ENCODE results near the gene CFAP107. TPM values are rescaled to one million over a fixed set of nuclear protein-coding genes. Genes with fewer than 3 reads are reported as not detected.

The CFAP107 gene
- total RNA-seq, 1 donor from 2014 or later = not detected

DNA sequence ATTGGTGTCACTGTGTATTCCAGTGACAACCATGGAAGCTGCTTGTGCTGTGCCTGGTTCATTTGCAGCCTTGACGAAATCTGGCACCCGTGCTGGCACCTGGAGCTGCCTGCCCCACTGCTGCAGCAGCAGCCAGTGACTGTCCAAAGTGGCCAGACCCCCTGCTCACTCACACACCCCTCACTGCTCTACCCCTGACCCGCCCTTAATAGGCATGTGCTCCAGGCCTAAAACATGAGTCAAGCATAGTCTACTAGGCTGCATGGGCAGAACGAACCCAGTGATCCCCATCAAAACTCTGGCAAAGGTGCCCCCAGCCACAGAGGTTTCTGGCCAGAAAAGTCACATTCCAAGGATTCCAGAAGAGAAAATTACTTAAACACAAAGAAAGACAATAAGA lies 52.9 kb downstream of the CFAP107 start:
- no peak for DNase-seq (ENCODE audit: extremely low spot score in 2 of 2)
- Histone ChIP-seq H3K4me1 (no peaks in the 10 kb centered on the region), H3K9me3 (no peaks in the 10 kb centered on the region), H3K36me3 (no peaks in the 10 kb centered on the region), H3K4me3 (no peak overlapping the region), H3K27me3 (no peaks in the 10 kb centered on the region), H3K27ac (no peak overlapping the region)
- TF ChIP-seq POLR2A (IDR thresholded peaks at IDR 0.05) (no peak), POLR2AphosphoS5 (IDR thresholded peaks at IDR 0.05; ENCODE audit: insufficient read depth in 1 of 2, low read depth in 1 of 2) (no peak)
- TF ChIP-seq, protein P1, sequence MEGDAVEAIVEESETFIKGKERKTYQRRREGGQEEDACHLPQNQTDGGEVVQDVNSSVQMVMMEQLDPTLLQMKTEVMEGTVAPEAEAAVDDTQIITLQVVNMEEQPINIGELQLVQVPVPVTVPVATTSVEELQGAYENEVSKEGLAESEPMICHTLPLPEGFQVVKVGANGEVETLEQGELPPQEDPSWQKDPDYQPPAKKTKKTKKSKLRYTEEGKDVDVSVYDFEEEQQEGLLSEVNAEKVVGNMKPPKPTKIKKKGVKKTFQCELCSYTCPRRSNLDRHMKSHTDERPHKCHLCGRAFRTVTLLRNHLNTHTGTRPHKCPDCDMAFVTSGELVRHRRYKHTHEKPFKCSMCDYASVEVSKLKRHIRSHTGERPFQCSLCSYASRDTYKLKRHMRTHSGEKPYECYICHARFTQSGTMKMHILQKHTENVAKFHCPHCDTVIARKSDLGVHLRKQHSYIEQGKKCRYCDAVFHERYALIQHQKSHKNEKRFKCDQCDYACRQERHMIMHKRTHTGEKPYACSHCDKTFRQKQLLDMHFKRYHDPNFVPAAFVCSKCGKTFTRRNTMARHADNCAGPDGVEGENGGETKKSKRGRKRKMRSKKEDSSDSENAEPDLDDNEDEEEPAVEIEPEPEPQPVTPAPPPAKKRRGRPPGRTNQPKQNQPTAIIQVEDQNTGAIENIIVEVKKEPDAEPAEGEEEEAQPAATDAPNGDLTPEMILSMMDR (IDR thresholded peaks at IDR 0.05) = no peak
- intact Hi-C loops (cut with DNase I) = no loop called here

DNA sequence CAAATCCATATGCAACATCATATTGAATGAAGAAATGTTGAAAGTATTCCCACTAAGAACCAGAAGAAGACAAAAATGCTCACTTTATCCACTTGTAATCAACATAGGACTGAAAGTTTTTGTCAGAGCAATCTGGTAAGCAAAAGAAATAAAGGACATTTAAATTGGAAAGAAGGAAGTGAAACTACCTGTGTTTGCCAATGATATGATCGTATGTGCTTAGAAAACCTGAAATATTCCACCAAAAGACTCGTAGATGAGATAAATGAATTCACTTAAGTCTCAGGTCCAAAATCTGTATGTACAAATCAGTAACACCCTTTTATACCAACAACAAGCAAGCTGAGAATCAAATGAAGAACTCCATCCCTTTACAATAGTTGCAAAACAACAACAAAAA lies 53.7 kb downstream of the CFAP107 start:
- no peak overlapping the region for H3K27ac ChIP-seq
- H3K4me1 ChIP-seq = no peaks in the 10 kb centered on the region
- H3K4me3 ChIP-seq = no peak overlapping the region
- H3K27me3 ChIP-seq = no peaks in the 10 kb centered on the region
- intact Hi-C loops (cut with DNase I) = no loop called here
- DNase-seq (ENCODE audit: extremely low spot score in 2 of 2) = no peak
- H3K9me3 ChIP-seq = no peaks in the 10 kb centered on the region
- TF ChIP-seq POLR2A (IDR thresholded peaks at IDR 0.05) = no peak
- no peak for TF ChIP-seq POLR2AphosphoS5 (IDR thresholded peaks at IDR 0.05; ENCODE audit: insufficient read depth in 1 of 2, low read depth in 1 of 2)
- TF ChIP-seq, protein P1 (IDR thresholded peaks at IDR 0.05) = no peak
- H3K36me3 ChIP-seq = no peaks in the 10 kb centered on the region

DNA sequence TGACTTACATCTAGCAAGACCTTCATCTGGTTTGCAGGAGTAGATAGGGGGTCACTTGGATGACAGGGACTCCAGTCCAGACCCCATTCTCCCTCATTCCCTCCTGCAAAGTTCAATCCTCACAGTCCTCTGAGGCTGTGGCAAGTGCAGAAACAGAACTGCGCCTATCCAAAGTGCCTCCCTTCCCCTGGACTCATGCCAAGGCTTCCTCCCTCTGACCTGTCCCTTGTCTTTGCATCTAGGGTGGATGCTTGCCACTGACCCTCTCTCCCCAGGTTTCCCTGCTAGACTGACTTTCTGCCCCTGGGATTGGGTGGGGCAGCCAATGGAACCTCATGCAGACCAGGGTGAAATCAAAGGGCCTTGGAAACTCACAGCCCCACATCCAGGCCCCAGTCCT lies 63.9 kb downstream of the CFAP107 start:
- Histone ChIP-seq H3K36me3 (no peaks in the 10 kb centered on the region), H3K9me3 (no peaks in the 10 kb centered on the region), H3K27ac (no peak overlapping the region), H3K27me3 (no peaks in the 10 kb centered on the region), H3K4me1 (no peaks in the 10 kb centered on the region), H3K4me3 (no peak overlapping the region)
- no peak for DNase-seq (ENCODE audit: extremely low spot score in 2 of 2)
- TF ChIP-seq, protein P1 (IDR thresholded peaks at IDR 0.05) = no peak
- TF ChIP-seq POLR2A (IDR thresholded peaks at IDR 0.05) (no peak), POLR2AphosphoS5 (IDR thresholded peaks at IDR 0.05; ENCODE audit: insufficient read depth in 1 of 2, low read depth in 1 of 2) (no peak)
- intact Hi-C loops (cut with DNase I) = no loop called here

DNA sequence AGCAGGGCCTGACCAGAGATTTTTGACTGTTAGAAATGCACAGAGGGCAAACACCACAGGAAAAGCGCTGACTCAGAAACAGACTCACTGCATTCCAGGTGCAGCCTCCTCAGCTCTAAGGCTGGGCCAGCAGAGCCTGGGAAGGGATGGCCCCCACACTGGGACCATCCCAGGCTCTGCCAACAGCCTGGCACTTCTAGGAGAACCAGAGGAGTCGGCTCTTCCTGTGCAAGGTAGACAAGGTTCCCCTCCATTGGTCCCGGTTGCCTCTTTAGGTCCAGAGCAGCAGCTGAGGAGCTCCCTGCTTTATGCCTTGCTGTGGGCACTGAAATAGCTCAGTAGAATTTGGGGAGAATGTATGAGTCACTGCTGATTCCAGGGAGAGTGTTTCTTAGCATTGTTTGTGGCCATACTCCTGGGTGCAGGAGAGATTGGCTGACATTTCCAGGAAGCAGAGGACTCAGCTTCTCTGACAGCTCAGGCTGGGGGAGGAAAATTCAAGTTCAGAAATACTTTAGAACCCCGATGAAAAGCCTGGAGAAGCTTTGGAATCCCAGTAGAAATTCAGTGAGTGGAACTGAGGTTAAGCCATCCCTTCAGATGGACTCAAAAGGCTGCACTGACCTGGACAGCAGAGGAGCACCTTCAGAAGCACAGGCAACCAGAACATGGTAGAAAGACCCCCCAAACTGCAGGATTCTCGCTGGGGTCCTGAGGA lies 64.8 kb downstream of the CFAP107 start:
- no peak for DNase-seq (ENCODE audit: extremely low spot score in 2 of 2)

DNA sequence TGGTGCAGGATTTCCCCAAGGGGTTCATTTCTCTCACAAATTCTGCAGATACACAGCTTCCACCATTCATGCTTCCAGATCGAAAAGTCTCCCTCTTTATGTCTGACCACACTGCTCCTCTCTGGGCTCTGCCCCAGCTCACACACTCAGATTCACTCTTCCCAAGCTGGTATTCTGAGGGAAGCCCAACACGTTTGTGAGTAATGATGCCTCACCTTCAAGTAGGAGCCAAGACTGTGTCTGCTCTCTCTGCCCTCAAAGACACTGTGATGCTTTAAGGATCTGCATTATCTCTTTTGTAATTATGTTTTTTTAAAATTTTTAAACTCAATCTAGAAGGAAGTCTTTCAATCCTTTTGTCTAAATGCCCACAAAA lies 65.4 kb downstream of the CFAP107 start:
- Histone ChIP-seq H3K4me3 (no peak overlapping the region), H3K4me1 (no peaks in the 10 kb centered on the region), H3K36me3 (no peaks in the 10 kb centered on the region), H3K9me3 (no peaks in the 10 kb centered on the region), H3K27me3 (no peaks in the 10 kb centered on the region), H3K27ac (no peak overlapping the region)
- no peak for DNase-seq (ENCODE audit: extremely low spot score in 2 of 2)
- TF ChIP-seq, protein P1 (IDR thresholded peaks at IDR 0.05) = no peak
- TF ChIP-seq POLR2A (IDR thresholded peaks at IDR 0.05) (no peak), POLR2AphosphoS5 (IDR thresholded peaks at IDR 0.05; ENCODE audit: insufficient read depth in 1 of 2, low read depth in 1 of 2) (no peak)
- intact Hi-C loops (cut with DNase I) = no loop called here

More for the DNA sequence above, 64.8 kb downstream of the CFAP107 start:
- intact Hi-C loops (cut with DNase I) = no loop called here
- Histone ChIP-seq H3K27ac (no peak overlapping the region), H3K4me1 (no peaks in the 10 kb centered on the region), H3K27me3 (no peaks in the 10 kb centered on the region), H3K4me3 (no peak overlapping the region), H3K9me3 (no peaks in the 10 kb centered on the region), H3K36me3 (no peaks in the 10 kb centered on the region)
- no peak for TF ChIP-seq POLR2AphosphoS5 (IDR thresholded peaks at IDR 0.05; ENCODE audit: insufficient read depth in 1 of 2, low read depth in 1 of 2)
- TF ChIP-seq, protein P1 (IDR thresholded peaks at IDR 0.05) = no peak
